Activated B cell treated with CpG ODN at 0.5 μM for 24 hours (primary cell): ENCODE measurements around the gene ADRB1. TPM values are rescaled to one million over a fixed set of nuclear protein-coding genes. Genes with fewer than 3 reads are reported as not detected.

Experiments
- ATAC-seq: fragments of 200-7000 bp; cut with Tn5 transposase; one replicate; pipeline ENCODE4 v1.10.0; 2021; ENCODE audit warnings: low read depth, mild to moderate bottlenecking, moderate library complexity
- CTCF ChIA-PET: fragments of 350-600 bp; sonication (Branson Sonifier 250); formaldehyde crosslinking; loops from one replicate; lab custom pipeline; 2021; ENCODE audit warnings: antibody characterized with exemption; lab: Charles Lee
- POLR2A ChIA-PET: fragments of 350-600 bp; sonication (Branson Sonifier 250); formaldehyde crosslinking; loops from one replicate; lab custom pipeline; 2021; ENCODE audit warnings: antibody characterized with exemption; lab: Charles Lee
- DNase-seq: peaks from one replicate; pipeline ENCODE4 v3.0.0; 2022
- H3K27ac Mint-ChIP-seq: one replicate; pipeline ENCODE4 v1.8.0; 2020; ENCODE audit warnings: mixed read lengths
- H3K27me3 Mint-ChIP-seq: one replicate; pipeline ENCODE4 v1.8.0; 2021; ENCODE audit warnings: mixed read lengths
- H3K36me3 Mint-ChIP-seq: one replicate; pipeline ENCODE4 v1.8.0; 2021; ENCODE audit warnings: low read depth, mixed read lengths
- H3K4me1 Mint-ChIP-seq: one replicate; pipeline ENCODE4 v1.8.0; 2021; ENCODE audit warnings: mixed read lengths
- H3K4me3 Mint-ChIP-seq: one replicate; pipeline ENCODE4 v1.8.0; 2020; ENCODE audit warnings: mild to moderate bottlenecking, mixed read lengths
- H3K9me3 Mint-ChIP-seq: one replicate; pipeline ENCODE4 v1.8.0; 2020; ENCODE audit warnings: mixed read lengths
- CTCF ChIP-seq: fragments of 200-600 bp; IDR thresholded peaks from one replicate; pipeline ENCODE4 v1.8.0; 2022; ENCODE audit warnings: antibody characterized with exemption, mild to moderate bottlenecking
- intact Hi-C: fragments of 100-400 bp; cut with micrococcal nuclease; formaldehyde crosslinking; loops from one replicate; pipeline ENCODE4 v1.15.1; 2024
- total RNA-seq: library from RNA; stranded (reverse); gene quantifications from 2 replicates; pipeline ENCODE4 v1.2.3, GENCODE V29; 2022

Gene ADRB1
- total RNA-seq, 1 donor from 2014 or later, result not detected

GRCh38 chr10:114084215-114084614, 40.5 kb downstream of the ADRB1 start:
- H3K27ac Mint-ChIP-seq, result no peak overlapping the region
- no peak for TF ChIP-seq CTCF
- H3K9me3 Mint-ChIP-seq, result no peaks in the 10 kb centered on the region
- H3K4me3 Mint-ChIP-seq, result no peak overlapping the region
- no peaks in the 10 kb centered on the region for H3K36me3 Mint-ChIP-seq
- no peaks in the 10 kb centered on the region for H3K27me3 Mint-ChIP-seq
- H3K4me1 Mint-ChIP-seq, result no peaks in the 10 kb centered on the region
- ChIA-PET CTCF (interaction anchor here (0.8 kb wide), 1 partner anchor 12 kb away, joined by 3 read pairs; no protein-coding TSS in a partner anchor), POLR2A (no interaction called here)
- intact Hi-C loops, result no loop called here
- no peak for DNase-seq
- ATAC-seq, result no peak

DNA sequence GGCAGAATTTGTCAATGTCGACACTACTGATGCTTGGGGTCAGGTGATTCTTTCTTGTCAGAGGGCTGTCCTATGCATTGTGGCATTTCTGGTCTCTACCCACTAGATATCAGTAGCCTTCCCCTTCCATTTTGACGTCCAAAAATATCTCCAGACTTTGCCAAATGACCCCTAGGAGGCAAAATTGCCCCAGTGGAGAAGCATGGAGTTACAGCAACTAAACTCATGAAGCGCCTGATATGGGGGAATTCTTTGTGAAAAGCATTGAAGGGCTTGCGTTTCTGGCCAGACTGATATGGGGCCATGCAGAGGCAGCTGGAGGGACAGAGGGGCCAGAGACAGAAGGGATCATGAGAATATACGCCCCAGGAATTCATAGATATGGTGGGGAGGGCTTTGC, 43.6 kb downstream of the ADRB1 start:
- no peak overlapping the region for H3K4me3 Mint-ChIP-seq
- no peak for DNase-seq
- H3K27me3 Mint-ChIP-seq, result no peaks in the 10 kb centered on the region
- intact Hi-C loops, result no loop called here
- no peak for ATAC-seq
- no peak overlapping the region for H3K27ac Mint-ChIP-seq
- TF ChIP-seq CTCF, result no peak
- no peaks in the 10 kb centered on the region for H3K9me3 Mint-ChIP-seq
- CTCF ChIA-PET, result no interaction called here
- no peaks in the 10 kb centered on the region for H3K36me3 Mint-ChIP-seq
- POLR2A ChIA-PET, result interaction anchor here (0.6 kb wide), 1 partner anchor 9 kb away, joined by 4 read pairs; no protein-coding TSS in a partner anchor
- H3K4me1 Mint-ChIP-seq, result no peaks in the 10 kb centered on the region

DNA sequence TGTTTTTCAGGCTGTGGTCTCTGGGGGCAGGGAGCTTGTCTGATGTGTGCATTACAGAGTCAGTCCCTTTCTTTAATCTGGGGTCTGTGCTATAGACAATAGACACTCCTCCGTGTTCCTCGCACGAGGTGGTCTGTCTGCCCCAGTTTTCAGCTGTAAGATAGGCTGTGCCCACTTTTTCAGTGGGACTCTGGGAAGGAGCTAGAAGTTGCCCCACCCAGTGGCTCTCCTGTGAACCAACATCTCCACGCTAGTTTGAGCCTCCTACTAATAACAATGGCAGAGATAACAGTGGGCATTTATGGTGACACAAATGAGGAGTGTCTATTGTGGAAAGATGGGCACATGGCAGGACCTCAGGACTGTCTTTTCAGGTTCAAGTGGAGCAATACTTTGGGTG, 44.0 kb downstream of the ADRB1 start:
- CTCF ChIA-PET, result no interaction called here

DNA sequence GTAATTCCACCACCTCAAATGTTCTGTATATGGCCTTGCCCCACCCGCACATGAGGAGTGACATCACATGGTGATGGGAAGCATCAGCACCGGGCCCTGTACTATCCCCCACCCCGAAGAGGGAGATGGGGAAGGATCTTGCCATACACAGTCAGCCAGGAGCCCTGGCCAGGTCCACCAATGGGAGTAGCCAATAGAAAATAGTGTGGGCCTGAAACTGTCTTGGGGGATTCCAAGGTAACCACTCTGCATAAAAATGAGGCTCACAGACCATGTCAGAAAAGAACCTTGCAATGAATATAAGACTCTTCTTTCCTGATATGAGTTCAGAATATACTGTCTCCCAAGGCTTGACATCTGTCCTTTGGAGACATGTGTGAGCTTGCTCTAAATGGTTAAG, 51.1 kb downstream of the ADRB1 start:
- intact Hi-C loops, result loop anchor here (5.0 kb wide), 1 partner anchor 112 kb away; no protein-coding TSS in a partner anchor
- POLR2A ChIA-PET, result interaction anchor here (0.6 to 0.7 kb wide), 2 partner anchors 53 to 91 kb away, joined by 3 to 4 read pairs; no protein-coding TSS in a partner anchor
- Mint-ChIP-seq H3K27ac (peak overlapping the region; percentile 35), H3K27me3 (peaks cover under 1% of the 10 kb centered on the region), H3K4me3 (peak overlapping the region; percentile 35), H3K4me1 (peaks cover 51% of the 10 kb centered on the region), H3K9me3 (no peaks in the 10 kb centered on the region), H3K36me3 (no peaks in the 10 kb centered on the region)
- TF ChIP-seq CTCF, result no peak
- CTCF ChIA-PET, result interaction anchor here (1.4 kb wide), 1 partner anchor 296 kb away, joined by 3 read pairs; no protein-coding TSS in a partner anchor
- DNase-seq (no peak), ATAC-seq (peak; percentile 54)

More for the DNA sequence above, 44.0 kb downstream of the ADRB1 start:
- intact Hi-C loops, result no loop called here
- DNase-seq (no peak), ATAC-seq (no peak)
- H3K4me1 Mint-ChIP-seq, result no peaks in the 10 kb centered on the region
- H3K4me3 Mint-ChIP-seq, result no peak overlapping the region
- H3K27me3 Mint-ChIP-seq, result no peaks in the 10 kb centered on the region
- no peaks in the 10 kb centered on the region for H3K36me3 Mint-ChIP-seq
- no peaks in the 10 kb centered on the region for H3K9me3 Mint-ChIP-seq
- POLR2A ChIA-PET, result interaction anchor here (0.6 kb wide), 1 partner anchor 9 kb away, joined by 4 read pairs; no protein-coding TSS in a partner anchor
- TF ChIP-seq CTCF, result no peak
- no peak overlapping the region for H3K27ac Mint-ChIP-seq

GRCh38 chr10:114095559-114096337, 52.1 kb downstream of the ADRB1 start:
- no peak for TF ChIP-seq CTCF
- intact Hi-C loops, result loop anchor here (2.0 to 5.0 kb wide), 2 partner anchors 113 to 415 kb away; no protein-coding TSS in a partner anchor
- Mint-ChIP-seq H3K4me1 (peaks cover 61% of the 10 kb centered on the region), H3K27me3 (peaks cover 9% of the 10 kb centered on the region), H3K9me3 (no peaks in the 10 kb centered on the region), H3K4me3 (peak overlapping the region; percentile 49), H3K36me3 (no peaks in the 10 kb centered on the region), H3K27ac (peak overlapping the region; percentile 22)
- ATAC-seq (peak; percentile 51), DNase-seq (no peak)
- ChIA-PET POLR2A (interaction anchor here (1.1 to 1.6 kb wide), 2 partner anchors 71 to 293 kb away, joined by 6 to 7 read pairs; no protein-coding TSS in a partner anchor), CTCF (interaction anchor here (0.8 to 1.5 kb wide), 5 partner anchors 9 to 297 kb away, joined by 3 to 4 read pairs (median 3); no protein-coding TSS in a partner anchor)
